ENCODE results near the gene TRIM65.

TRIM65 gene

GRCh38 chr17:75925103-75925502, 28.4 kb upstream of the TRIM65 start:
- no peak for DNase-seq (ENCODE audit: low read depth)
- no peak overlapping the region for H3K4me3 ChIP-seq (ENCODE audit: low read depth, low read length)
- no peak for TF ChIP-seq CTCF (IDR thresholded peaks at IDR 0.05; ENCODE audit: control insufficient read depth, extremely low read depth, insufficient read depth)

- H3K4me3 ChIP-seq (ENCODE audit: low read depth, low read length) = no peak overlapping the region
- TF ChIP-seq CTCF (IDR thresholded peaks at IDR 0.05; ENCODE audit: control insufficient read depth, extremely low read depth, insufficient read depth) = no peak
- no peak for DNase-seq (ENCODE audit: low read depth)
These were observed 26.5 kb upstream of the TRIM65 start for GRCh38 chr17:75922963-75923874.

GRCh38 chr17:75922173-75922961, 25.6 kb upstream of the TRIM65 start:
- no peak for DNase-seq (ENCODE audit: low read depth)
- no peak for TF ChIP-seq CTCF (IDR thresholded peaks at IDR 0.05; ENCODE audit: control insufficient read depth, extremely low read depth, insufficient read depth)
- H3K4me3 ChIP-seq (ENCODE audit: low read depth, low read length) = no peak overlapping the region

- no peak for TF ChIP-seq CTCF (IDR thresholded peaks at IDR 0.05; ENCODE audit: control insufficient read depth, extremely low read depth, insufficient read depth)
- H3K4me3 ChIP-seq (ENCODE audit: low read depth, low read length) = no peak overlapping the region
- DNase-seq (ENCODE audit: low read depth) = no peak
These were observed 24.8 kb upstream of the TRIM65 start for GRCh38 chr17:75921596-75921995.

GRCh38 chr17:75920045-75920560, 23.4 kb upstream of the TRIM65 start:
- H3K4me3 ChIP-seq (ENCODE audit: low read depth, low read length) = no peak overlapping the region
- TF ChIP-seq CTCF (IDR thresholded peaks at IDR 0.05; ENCODE audit: control insufficient read depth, extremely low read depth, insufficient read depth) = no peak
- DNase-seq (ENCODE audit: low read depth) = no peak

- TF ChIP-seq CTCF (IDR thresholded peaks at IDR 0.05; ENCODE audit: control insufficient read depth, extremely low read depth, insufficient read depth) = no peak
- no peak for DNase-seq (ENCODE audit: low read depth)
- no peak overlapping the region for H3K4me3 ChIP-seq (ENCODE audit: low read depth, low read length)
These were observed 22.9 kb upstream of the TRIM65 start for GRCh38 chr17:75919611-75920010.
